Keratinocyte (primary cell): ENCODE data around the gene PYGB. TPM values are rescaled to one million over a fixed set of nuclear protein-coding genes. Genes with fewer than 3 reads are reported as not detected.

Experiments used
- DNase-seq: peaks from one replicate; pipeline ENCODE4 v3.0.0-alpha.2; 2011; ENCODE audit warnings: low read depth, missing footprints, low spot score
- FAIRE-seq: peaks from 2 replicates; lab custom pipeline; 2011; peaks lifted over from hg19 to GRCh38; lab: Jason Lieb, UNC
- H2AFZ ChIP-seq: 2 replicates; pipeline ENCODE4 v1.6.0; 2012; ENCODE audit warnings: low read length, control low read depth, inconsistent platforms; ENCODE audit not compliant: control insufficient read depth
- H3K27ac ChIP-seq: 2 replicates; pipeline ENCODE4 v1.5.1; 2011; ENCODE audit warnings: low read length; ENCODE audit not compliant: control insufficient read depth, insufficient read depth
- H3K27me3 ChIP-seq: 3 replicates; pipeline ENCODE4 v1.6.0; 2011; ENCODE audit warnings: low read length; ENCODE audit not compliant: control insufficient read depth, insufficient read depth; ENCODE audit errors: extremely low read depth
- H3K36me3 ChIP-seq, 2 experiments: 2 replicates in 1 of 2; 3 replicates in 1 of 2; pipeline ENCODE4 v1.5.1; 2011; ENCODE audit warnings: low read length in 2 of 2, mild to moderate bottlenecking in 1 of 2; ENCODE audit not compliant: control insufficient read depth in 2 of 2, insufficient read depth in 2 of 2; ENCODE audit errors: extremely low read depth in 1 of 2
- H3K4me1 ChIP-seq: 3 replicates; pipeline ENCODE4 v1.5.1; 2011; ENCODE audit warnings: low read length; ENCODE audit not compliant: control insufficient read depth, insufficient read depth; ENCODE audit errors: extremely low read depth
- H3K4me2 ChIP-seq: 3 replicates; pipeline ENCODE4 v1.6.0; 2011; ENCODE audit warnings: low read depth, low read length; ENCODE audit not compliant: control insufficient read depth, insufficient read depth; ENCODE audit errors: extremely low read depth
- H3K4me3 ChIP-seq, 3 experiments: fragments of 200-600 bp in 1 of 3; sonication (generic) in 1 of 3; 2 replicates in 2 of 3; 3 replicates in 1 of 3; pipeline ENCODE4 v1.5.1; 2011 to 2016; ENCODE audit warnings: low read length in 3 of 3, mild to moderate bottlenecking in 3 of 3, control low read depth in 2 of 3, inconsistent platforms in 1 of 3, low read depth in 1 of 3, mixed read lengths in 1 of 3, mixed run types in 1 of 3, moderate library complexity in 1 of 3; ENCODE audit not compliant: control insufficient read depth in 2 of 3, insufficient read depth in 2 of 3; ENCODE audit errors: extremely low read depth in 1 of 3
- H3K79me2 ChIP-seq: 2 replicates; pipeline ENCODE4 v1.6.0; 2012; ENCODE audit warnings: low read length; ENCODE audit not compliant: control insufficient read depth, insufficient read depth
- H3K9ac ChIP-seq: 3 replicates; pipeline ENCODE4 v1.6.0; 2011; ENCODE audit warnings: low read length; ENCODE audit not compliant: control insufficient read depth, insufficient read depth; ENCODE audit errors: extremely low read depth
- H3K9me1 ChIP-seq: 3 replicates; pipeline ENCODE4 v1.6.0; 2011; ENCODE audit warnings: low read length; ENCODE audit not compliant: control insufficient read depth, insufficient read depth; ENCODE audit errors: extremely low read depth
- H3K9me3 ChIP-seq: 2 replicates; pipeline ENCODE4 v1.5.1; 2012; ENCODE audit warnings: low read depth, low read length; ENCODE audit not compliant: control insufficient read depth
- H4K20me1 ChIP-seq: 3 replicates; pipeline ENCODE4 v1.6.0; 2011; ENCODE audit warnings: low read length; ENCODE audit not compliant: control insufficient read depth, insufficient read depth; ENCODE audit errors: extremely low read depth
- EZH2 ChIP-seq: IDR thresholded peaks from one replicate; pipeline ENCODE4 v1.6.1; 2012; ENCODE audit warnings: inconsistent platforms, mild to moderate bottlenecking, low read length, moderate library complexity
- dilution Hi-C: fragments of 300-500 bp; cut with MboI; formaldehyde crosslinking; loops from one replicate; pipeline ENCODE4 v1.7.0; 2020; ENCODE audit warnings: low sequenced_read_pairs; ENCODE audit not compliant: extremely low pct_ligation_motif_present
- polyA plus RNA-seq, 5 experiments: library from polyadenylated mRNA; depleted of rRNA in 3 of 5; stranded (reverse) in 3 of 5; stranded (forward) in 1 of 5; unstranded in 1 of 5; fragments of >200 nt; gene quantifications; 1 replicate in 1 of 5; 2 replicates in 3 of 5; 3 replicates in 1 of 5; pipeline versions ENCODE4 v1.2.1 to v1.2.3, GENCODE V29; 2011 to 2012; ENCODE audit warnings: missing spikeins in 2 of 5, low read depth in 1 of 5, low replicate concordance in 1 of 5
- small RNA-seq, 3 experiments: library from RNA; depleted of rRNA; stranded (forward); fragments of <200 nt; gene quantifications; one replicate each; pipeline ENCODE3, GENCODE V24; 2012; ENCODE audit warnings: low read depth in 3 of 3, low replicate concordance in 1 of 3; ENCODE audit not compliant: insufficient read length in 3 of 3
- TF ChIP-seq, protein P1 (sequence below), 3 experiments: IDR thresholded peaks in 1 of 3; conservative IDR thresholded peaks in 1 of 3; optimal IDR thresholded peaks in 1 of 3; 2 replicates in 2 of 3; 3 replicates in 1 of 3; pipeline versions ENCODE3 to v1.5.1; 2011; ENCODE audit warnings: low read length in 3 of 3, mild to moderate bottlenecking in 3 of 3, moderate library complexity in 2 of 3, control low read depth in 1 of 3, inconsistent platforms in 1 of 3; ENCODE audit not compliant: insufficient read depth in 2 of 3; ENCODE audit errors: extremely low read depth in 1 of 3

PYGB gene
- polyA plus RNA-seq, 1 donor (not counting 4 experiments of a cell fraction or from before 2014, with no cell fraction given) = 78.3 TPM

DNA sequence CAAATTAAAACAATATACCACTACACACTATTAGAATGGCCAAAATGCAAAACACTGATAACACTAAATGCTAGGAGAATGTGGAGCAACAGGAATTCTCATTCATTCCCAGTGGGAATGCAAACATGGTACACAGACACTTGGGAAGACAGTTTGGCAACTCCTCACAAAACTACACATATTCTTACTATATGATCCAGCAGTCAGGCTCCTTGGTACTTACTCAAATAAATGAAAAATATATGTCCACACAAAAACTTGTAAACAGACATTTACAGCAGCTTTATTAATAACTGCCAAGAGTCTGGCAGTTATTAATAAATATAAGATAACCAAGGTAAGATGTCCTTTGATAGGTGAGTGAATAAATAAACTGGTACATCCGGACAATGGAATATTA, 97.8 kb downstream of the PYGB start:
- FAIRE-seq (no peak), DNase-seq (no peak)
- Histone ChIP-seq H3K4me3 (no peak overlapping the region), H3K36me3 (no peaks in the 10 kb centered on the region), H3K9me1 (no peaks in the 10 kb centered on the region), H3K27me3 (no peaks in the 10 kb centered on the region), H3K79me2 (peaks cover 7% of the 10 kb centered on the region), H2AFZ (no peak overlapping the region), H3K27ac (no peak overlapping the region), H3K9ac (no peak overlapping the region), H3K9me3 (no peaks in the 10 kb centered on the region), H3K4me2 (no peak overlapping the region), H3K4me1 (no peaks in the 10 kb centered on the region), H4K20me1 (no peaks in the 10 kb centered on the region)
- TF ChIP-seq EZH2 = no peak
- TF ChIP-seq, protein P1, sequence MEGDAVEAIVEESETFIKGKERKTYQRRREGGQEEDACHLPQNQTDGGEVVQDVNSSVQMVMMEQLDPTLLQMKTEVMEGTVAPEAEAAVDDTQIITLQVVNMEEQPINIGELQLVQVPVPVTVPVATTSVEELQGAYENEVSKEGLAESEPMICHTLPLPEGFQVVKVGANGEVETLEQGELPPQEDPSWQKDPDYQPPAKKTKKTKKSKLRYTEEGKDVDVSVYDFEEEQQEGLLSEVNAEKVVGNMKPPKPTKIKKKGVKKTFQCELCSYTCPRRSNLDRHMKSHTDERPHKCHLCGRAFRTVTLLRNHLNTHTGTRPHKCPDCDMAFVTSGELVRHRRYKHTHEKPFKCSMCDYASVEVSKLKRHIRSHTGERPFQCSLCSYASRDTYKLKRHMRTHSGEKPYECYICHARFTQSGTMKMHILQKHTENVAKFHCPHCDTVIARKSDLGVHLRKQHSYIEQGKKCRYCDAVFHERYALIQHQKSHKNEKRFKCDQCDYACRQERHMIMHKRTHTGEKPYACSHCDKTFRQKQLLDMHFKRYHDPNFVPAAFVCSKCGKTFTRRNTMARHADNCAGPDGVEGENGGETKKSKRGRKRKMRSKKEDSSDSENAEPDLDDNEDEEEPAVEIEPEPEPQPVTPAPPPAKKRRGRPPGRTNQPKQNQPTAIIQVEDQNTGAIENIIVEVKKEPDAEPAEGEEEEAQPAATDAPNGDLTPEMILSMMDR (optimal IDR thresholded peaks at IDR 0.05 in 1 of 3, IDR thresholded peaks at IDR 0.05 in 1 of 3, conservative IDR thresholded peaks at IDR 0.05 in 1 of 3; ENCODE audit: extremely low read depth in 1 of 3, insufficient read depth in 2 of 3, low read length in 3 of 3) = no peak
- dilution Hi-C loops = no loop called here

DNA sequence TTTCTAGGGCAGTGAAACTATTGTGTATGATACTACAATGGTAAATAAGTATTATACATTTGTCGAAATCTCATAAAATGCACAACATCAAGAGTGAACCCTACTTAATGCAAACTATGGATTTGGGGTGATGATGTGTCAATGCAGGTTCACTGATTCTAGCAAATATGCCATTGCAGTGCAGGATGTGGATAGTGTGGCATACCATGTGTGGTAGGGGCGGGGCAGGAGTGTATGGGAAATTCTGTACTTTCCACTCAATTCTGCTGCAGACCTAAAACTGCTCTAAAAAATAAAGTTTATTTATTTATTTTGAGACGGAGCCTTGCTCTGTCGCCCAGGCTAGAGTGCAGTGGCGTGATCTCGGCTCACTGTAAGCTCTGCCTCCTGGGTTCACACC, 98.5 kb downstream of the PYGB start:
- no peaks in the 10 kb centered on the region for H4K20me1 ChIP-seq
- H3K36me3 ChIP-seq = no peaks in the 10 kb centered on the region
- TF ChIP-seq EZH2 = no peak
- TF ChIP-seq, protein P1 (optimal IDR thresholded peaks at IDR 0.05 in 1 of 3, IDR thresholded peaks at IDR 0.05 in 1 of 3, conservative IDR thresholded peaks at IDR 0.05 in 1 of 3; ENCODE audit: extremely low read depth in 1 of 3, insufficient read depth in 2 of 3, low read length in 3 of 3) = no peak
- H2AFZ ChIP-seq = no peak overlapping the region
- peaks cover 3% of the 10 kb centered on the region for H3K79me2 ChIP-seq
- H3K9me1 ChIP-seq = no peaks in the 10 kb centered on the region
- FAIRE-seq (no peak), DNase-seq (no peak)
- no peak overlapping the region for H3K4me2 ChIP-seq
- H3K27me3 ChIP-seq = no peaks in the 10 kb centered on the region
- no peaks in the 10 kb centered on the region for H3K9me3 ChIP-seq
- H3K4me1 ChIP-seq = no peaks in the 10 kb centered on the region
- dilution Hi-C loops = no loop called here
- H3K9ac ChIP-seq = no peak overlapping the region
- H3K27ac ChIP-seq = no peak overlapping the region
- no peak overlapping the region for H3K4me3 ChIP-seq

Small RNA genes lying within 50 kb of the gene (small RNA-seq; reads per million reads assigned to genes)
- gene AL035252.4 (0 reads per million in 3 experiments), gene AL121772.2 (0 reads per million in 3 experiments), gene RF00019 (0 reads per million in 3 experiments)

Other genes starting within 250 kb of the PYGB start
- 1.1 to 1.7 TPM (median 1.5 TPM) in 3 replicates for gene ACSS1, start 189.9 kb upstream of the PYGB start, polyA plus RNA-seq
- not detected in 3 replicates for gene VSX1, start 165.9 kb upstream of the PYGB start, polyA plus RNA-seq
- gene ENTPD6, start 52.4 kb upstream of the PYGB start, polyA plus RNA-seq = 57.8 to 62.0 TPM (median 58.0 TPM) in 3 replicates
- gene ABHD12, start 142.8 kb downstream of the PYGB start, polyA plus RNA-seq = 8.3 to 16.3 TPM (median 11.2 TPM) in 3 replicates
- gene GINS1, start 159.6 kb downstream of the PYGB start, polyA plus RNA-seq = 3.3 to 12.5 TPM (median 9.0 TPM) in 3 replicates